NT2/D1 (cell line): ENCODE measurements around the gene F13A1.

ENCODE experiments used
- SUZ12 ChIP-seq: IDR thresholded peaks from 2 replicates; pipeline ENCODE4 v1.6.1; 2011; ENCODE audit not compliant: insufficient read length, insufficient read depth; ENCODE audit errors: extremely low read depth
- YY1 ChIP-seq: IDR thresholded peaks from 2 replicates; pipeline ENCODE4 v1.6.1; 2011; ENCODE audit not compliant: insufficient read length, insufficient read depth
- ZNF274 ChIP-seq: IDR thresholded peaks from 2 replicates; pipeline ENCODE4 v1.6.1; 2011; ENCODE audit warnings: mild to moderate bottlenecking, low read depth, low read length

- TF ChIP-seq YY1 (no peak), SUZ12 (no peak), ZNF274 (no peak)
These were observed 166.1 kb downstream of the F13A1 start for GRCh38 chr6:6154335-6154734.
